Endothelial cell of umbilical vein (primary cell): ENCODE results near the gene SERINC2. TPM values are rescaled to one million over a fixed set of nuclear protein-coding genes. Genes with fewer than 3 reads are reported as not detected.

Experiments used
- BruUV-seq: library from RNA; stranded (reverse); fragments of 400-500 nt; replicated peaks from 2 replicates; lab custom pipeline; 2021; lab: Mats Ljungman, UMichigan
- CTCF ChIA-PET: fragments of 300-600, 350-600 bp; sonication (Branson Sonifier 250); formaldehyde crosslinking; loops from one replicate; lab custom pipeline; 2021; ENCODE audit warnings: antibody characterized with exemption, inconsistent platforms; lab: Charles Lee
- POLR2A ChIA-PET: fragments of 300-600, 350-600 bp; sonication (Branson Sonifier 250); formaldehyde crosslinking; loops from one replicate; lab custom pipeline; 2021; ENCODE audit warnings: antibody characterized with exemption, inconsistent platforms; lab: Charles Lee
- DNase-seq: peaks from one replicate; pipeline ENCODE4 v3.0.0-alpha.2; 2011; ENCODE audit warnings: low read depth, low spot score
- FAIRE-seq: peaks from 2 replicates; lab custom pipeline; 2011; peaks lifted over from hg19 to GRCh38; lab: Jason Lieb, UNC
- H2AFZ ChIP-seq: 2 replicates; pipeline ENCODE4 v1.6.0; 2012; ENCODE audit warnings: low read depth, low read length, control low read depth, inconsistent platforms
- H3K27ac ChIP-seq: 2 replicates; pipeline ENCODE4 v1.5.1; 2011; ENCODE audit warnings: low read depth, mild to moderate bottlenecking, control low read depth, low read length, moderate library complexity; ENCODE audit not compliant: insufficient read depth
- H3K27me3 ChIP-seq, 2 experiments: 2 replicates each; pipeline versions ENCODE4 v1.6.0 to v1.6.1; 2011; ENCODE audit warnings: low read length in 2 of 2, mixed read lengths in 1 of 2; ENCODE audit not compliant: control insufficient read depth in 2 of 2, insufficient read depth in 2 of 2
- H3K36me3 ChIP-seq, 2 experiments: 2 replicates in 1 of 2; 3 replicates in 1 of 2; pipeline ENCODE4 v1.5.1; 2011; ENCODE audit warnings: low read length in 2 of 2, mild to moderate bottlenecking in 1 of 2, moderate library complexity in 1 of 2; ENCODE audit not compliant: control insufficient read depth in 2 of 2, insufficient read depth in 2 of 2; ENCODE audit errors: extremely low read depth in 1 of 2
- H3K4me1 ChIP-seq: 3 replicates; pipeline ENCODE4 v1.5.1; 2011; ENCODE audit warnings: mild to moderate bottlenecking, low read length; ENCODE audit not compliant: control insufficient read depth, insufficient read depth; ENCODE audit errors: extremely low read depth
- H3K4me2 ChIP-seq: 2 replicates; pipeline ENCODE4 v1.6.1; 2011; ENCODE audit warnings: low read length, control low read depth, mixed read lengths; ENCODE audit not compliant: insufficient read depth
- H3K4me3 ChIP-seq, 3 experiments: fragments of 200-600 bp in 1 of 3; sonication (generic), shearing (Covaris generic) in 1 of 3; replicated peaks in 1 of 3; 2 replicates each; pipeline ENCODE4 v1.5.1; 2011 to 2016; ENCODE audit warnings: control low read depth in 3 of 3, low read length in 3 of 3, mild to moderate bottlenecking in 2 of 3, inconsistent platforms in 1 of 3, low read depth in 1 of 3, moderate library complexity in 1 of 3; ENCODE audit not compliant: insufficient read depth in 1 of 3
- H3K79me2 ChIP-seq: 2 replicates; pipeline ENCODE4 v1.6.0; 2012; ENCODE audit warnings: low read length, inconsistent platforms; ENCODE audit not compliant: control insufficient read depth, insufficient read depth
- H3K9ac ChIP-seq: replicated peaks from 2 replicates; pipeline ENCODE3; 2011; ENCODE audit warnings: low read length, control low read depth; ENCODE audit not compliant: insufficient read depth; ENCODE audit errors: extremely low read depth
- H3K9me1 ChIP-seq: replicated peaks from 3 replicates; pipeline ENCODE4 v1.6.0; 2011; ENCODE audit warnings: mild to moderate bottlenecking, low read length; ENCODE audit not compliant: control insufficient read depth, insufficient read depth; ENCODE audit errors: extremely low read depth
- H3K9me3 ChIP-seq: replicated peaks from 2 replicates; pipeline ENCODE4 v1.5.1; 2012; ENCODE audit warnings: low read length, inconsistent platforms; ENCODE audit not compliant: control insufficient read depth, insufficient read depth
- H4K20me1 ChIP-seq: replicated peaks from 2 replicates; pipeline ENCODE3; 2011; ENCODE audit warnings: mild to moderate bottlenecking, low read length; ENCODE audit not compliant: control insufficient read depth, insufficient read depth; ENCODE audit errors: extremely low read depth
- CTCF ChIP-seq, 2 donors: IDR thresholded peaks; 1 replicate in 1 of 2; 2 replicates in 1 of 2; pipeline ENCODE4 v1.5.1; 2011; ENCODE audit warnings: low read length in 2 of 2, mild to moderate bottlenecking in 2 of 2, moderate library complexity in 2 of 2, control low read depth in 1 of 2, inconsistent platforms in 1 of 2, low read depth in 1 of 2; ENCODE audit not compliant: insufficient read depth in 1 of 2; ENCODE audit errors: extremely low read depth in 1 of 2
- EZH2 ChIP-seq: IDR thresholded peaks from 2 replicates; pipeline ENCODE4 v1.6.1; 2012; ENCODE audit warnings: borderline replicate concordance, low read depth, mild to moderate bottlenecking, moderate library complexity, low read length, inconsistent platforms; ENCODE audit not compliant: severe bottlenecking
- FOS ChIP-seq: IDR thresholded peaks from 2 replicates; pipeline ENCODE4 v1.6.1; 2011; ENCODE audit warnings: mild to moderate bottlenecking, low read length, moderate library complexity, borderline replicate concordance; ENCODE audit not compliant: insufficient read depth
- GATA2 ChIP-seq: IDR thresholded peaks from 2 replicates; pipeline ENCODE4 v1.7.0; 2011; ENCODE audit warnings: low read depth, mild to moderate bottlenecking, moderate library complexity, mixed read lengths, low read length; ENCODE audit not compliant: insufficient read length, insufficient read depth
- JUN ChIP-seq: IDR thresholded peaks from 2 replicates; pipeline ENCODE4 v1.6.1; 2011; ENCODE audit warnings: borderline replicate concordance, low read depth; ENCODE audit not compliant: insufficient read length, insufficient read depth
- MAX ChIP-seq: IDR thresholded peaks from 2 replicates; pipeline ENCODE4 v1.6.1; 2011; ENCODE audit not compliant: insufficient read depth, insufficient read length
- MYC ChIP-seq: IDR thresholded peaks from one replicate; pipeline ENCODE4 v1.6.1; 2011; ENCODE audit warnings: mild to moderate bottlenecking, low read depth, low read length
- POLR2A ChIP-seq: IDR thresholded peaks from 2 replicates; pipeline ENCODE4 v1.6.1; 2012; ENCODE audit warnings: low read depth, mild to moderate bottlenecking, control low read depth, low read length
- POLR2AphosphoS5 ChIP-seq: IDR thresholded peaks from 2 replicates; pipeline ENCODE4 v1.6.1; 2012; ENCODE audit warnings: low read depth, mild to moderate bottlenecking, control low read depth, low read length, moderate library complexity; ENCODE audit not compliant: insufficient read depth
- dilution Hi-C: fragments of 300-500 bp; cut with MboI; formaldehyde crosslinking; loops from one replicate; pipeline ENCODE4 v1.15.0; 2019; ENCODE audit warnings: low sequenced_read_pairs; ENCODE audit not compliant: extremely low pct_ligation_motif_present
- intact Hi-C: fragments of 100-400 bp; cut with micrococcal nuclease; formaldehyde crosslinking; loops from one replicate; pipeline ENCODE4 v1.10.0; 2022
- polyA plus RNA-seq, 4 experiments: library from polyadenylated mRNA; depleted of rRNA in 3 of 4; stranded (reverse) in 3 of 4; unstranded in 1 of 4; fragments of >200 nt; gene quantifications; 2 replicates each; pipeline versions ENCODE4 v1.2.1 to v1.2.3, GENCODE V29; 2011 to 2012; ENCODE audit warnings: missing spikeins in 1 of 4
- total RNA-seq: library from RNA; stranded (reverse); gene quantifications from 2 replicates; pipeline ENCODE4 v1.2.3, GENCODE V29; 2021

SERINC2 gene
- total and polyA plus RNA-seq, 2 donors (not counting 3 experiments of a cell fraction or from before 2014, with no cell fraction given): 19.4 to 34.6 TPM

- Histone ChIP-seq H3K4me1 (no peaks in the 10 kb centered on the region), H3K9me1 (no peaks in the 10 kb centered on the region), H3K4me2 (no peak overlapping the region), H3K9ac (no peak overlapping the region), H3K9me3 (no peaks in the 10 kb centered on the region), H3K79me2 (no peaks in the 10 kb centered on the region), H3K4me3 (no peak overlapping the region), H3K36me3 (no peaks in the 10 kb centered on the region), H3K27ac (no peak overlapping the region), H3K27me3 (no peaks in the 10 kb centered on the region), H4K20me1 (no peaks in the 10 kb centered on the region), H2AFZ (no peak overlapping the region)
- no TSS peak for BruUV-seq
- no peak for DNase-seq
- no peak for FAIRE-seq
- ChIA-PET POLR2A (no interaction called here), CTCF (interaction anchor here (17.5 kb wide), 1 partner anchor 33 kb away, joined by 236 read pairs; no protein-coding TSS in a partner anchor)
- intact Hi-C loops (no loop called here), dilution Hi-C loops (no loop called here)
- TF ChIP-seq POLR2A: no peak
- TF ChIP-seq FOS: no peak
- TF ChIP-seq MAX: no peak
- TF ChIP-seq EZH2: no peak
- no peak for TF ChIP-seq MYC
- no peak for TF ChIP-seq JUN
- no peak for TF ChIP-seq POLR2AphosphoS5
- TF ChIP-seq GATA2: no peak
- no peak for TF ChIP-seq CTCF (IDR thresholded peaks at IDR 0.05; ENCODE audit: extremely low read depth in 1 of 2, insufficient read depth in 1 of 2, low read depth in 1 of 2, low read length in 2 of 2)
Measured at GRCh38 chr1:31428436-31429221, 15.6 kb downstream of the SERINC2 start.
